SK-N-MC (cell line): Measurements from ENCODE around the gene SREBF1.

Experiments
- DNase-seq: peaks from one replicate; pipeline ENCODE4 v3.0.0-alpha.2; 2011; ENCODE audit warnings: low read depth, low spot score
- H3K27ac ChIP-seq: fragments of 200-600 bp; sonication (generic); 2 replicates; pipeline ENCODE4 v1.5.1; 2016; ENCODE audit warnings: mixed run types
- H3K36me3 ChIP-seq: fragments of 200-600 bp; sonication (generic); 2 replicates; pipeline ENCODE4 v1.6.1; 2017; ENCODE audit warnings: antibody characterized with exemption, low read length, mixed read lengths; ENCODE audit not compliant: insufficient read depth
- H3K4me3 ChIP-seq: fragments of 200-600 bp; sonication (generic); 2 replicates; pipeline ENCODE4 v1.5.1; 2016
- H3K9ac ChIP-seq: fragments of 200-600 bp; sonication (generic); 2 replicates; pipeline ENCODE4 v1.8.0; 2017; ENCODE audit warnings: mixed run types, mixed read lengths; ENCODE audit not compliant: insufficient read length
- H3K9me3 ChIP-seq: fragments of 200-600 bp; sonication (generic); 2 replicates; pipeline ENCODE4 v1.6.1; 2017; ENCODE audit warnings: low read depth, mild to moderate bottlenecking, antibody characterized with exemption, low read length, moderate library complexity, mixed read lengths
- EZH2 ChIP-seq: fragments of 200-600 bp; sonication (generic); IDR thresholded peaks from one replicate; pipeline ENCODE4 v1.6.1; 2017; ENCODE audit warnings: antibody characterized with exemption
- FOXP2 ChIP-seq: optimal IDR thresholded peaks from 2 replicates; pipeline ENCODE3; 2011; ENCODE audit warnings: mild to moderate bottlenecking, moderate library complexity; ENCODE audit not compliant: insufficient read depth; ENCODE audit errors: extremely low read length, control extremely low read depth
- POLR2AphosphoS5 ChIP-seq: IDR thresholded peaks from 2 replicates; pipeline ENCODE4 v1.6.1; 2012; ENCODE audit warnings: mild to moderate bottlenecking, low read depth, low read length, borderline replicate concordance

Gene SREBF1

DNA sequence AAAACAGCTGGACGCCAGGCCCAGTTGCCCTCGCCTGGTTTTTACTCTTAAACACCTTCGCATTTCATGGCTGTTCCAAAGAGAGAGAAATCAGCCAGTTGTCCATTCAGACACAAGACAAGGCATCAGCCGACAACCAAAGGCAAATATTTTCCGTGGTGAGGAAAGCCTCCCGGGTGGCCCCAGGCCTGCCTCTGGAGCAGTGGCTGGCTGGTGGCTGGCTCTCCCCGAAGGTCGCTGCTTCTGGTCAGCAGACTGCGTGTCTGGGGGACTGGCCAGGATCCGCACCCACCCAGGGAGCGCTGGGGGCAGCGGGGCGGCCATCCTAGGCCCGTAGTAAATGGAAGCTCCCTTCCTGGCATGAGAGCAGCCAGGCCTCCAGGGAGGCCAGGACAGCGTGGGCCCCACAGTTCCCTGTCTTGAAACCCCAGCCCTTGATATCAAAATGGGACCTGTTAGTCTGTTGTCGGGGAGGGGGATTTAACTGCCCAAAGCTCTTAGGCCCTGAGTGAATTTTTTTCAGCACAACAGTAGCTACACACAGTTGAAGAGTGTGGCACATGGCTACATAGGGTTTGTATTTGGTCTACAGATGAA, 57.7 kb downstream of the SREBF1 start:
- no peak for TF ChIP-seq FOXP2
- no peak for TF ChIP-seq EZH2
- no peak for TF ChIP-seq POLR2AphosphoS5
- no peak for DNase-seq
- no peaks in the 10 kb centered on the region for H3K36me3 ChIP-seq
- H3K4me3 ChIP-seq = no peak overlapping the region
- H3K9me3 ChIP-seq = no peaks in the 10 kb centered on the region
- H3K9ac ChIP-seq = no peak overlapping the region
- H3K27ac ChIP-seq = peak overlapping the region; percentile 57

DNA sequence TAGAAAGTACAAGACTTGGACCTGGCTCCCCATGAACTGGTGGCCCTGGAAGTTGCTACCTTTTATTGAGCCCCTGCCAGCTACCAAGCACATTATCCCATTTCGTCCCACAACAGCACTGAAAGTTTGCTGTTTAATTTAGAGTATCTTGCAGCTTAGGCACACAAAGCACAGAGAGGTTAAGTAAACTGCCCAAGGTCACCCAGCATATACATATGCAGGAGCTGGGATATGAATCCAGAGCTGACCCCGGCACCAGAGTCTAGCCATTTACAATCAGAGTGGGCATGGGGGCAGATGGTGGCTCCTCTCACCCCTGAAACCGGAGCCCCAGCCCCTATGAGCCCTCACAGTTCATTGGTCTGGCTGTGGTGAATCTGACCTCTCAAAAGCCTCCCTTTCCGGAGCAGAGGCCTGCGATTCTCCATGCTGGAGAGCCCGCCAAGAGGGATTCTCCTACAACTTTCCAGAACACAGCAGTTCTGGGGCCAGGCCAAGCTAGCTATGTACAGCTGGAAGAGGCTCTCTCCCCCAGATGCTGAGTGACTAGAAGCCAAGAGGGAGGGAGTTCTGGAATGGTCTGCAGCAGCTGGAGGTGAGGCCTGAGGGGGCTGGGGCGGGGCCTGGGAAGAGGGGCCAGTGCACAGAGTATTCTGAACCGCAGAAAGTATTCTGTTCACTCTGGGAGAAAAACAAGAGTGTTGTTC, 58.3 kb downstream of the SREBF1 start:
- peak overlapping the region; percentile 57 for H3K27ac ChIP-seq
- no peak overlapping the region for H3K9ac ChIP-seq
- no peaks in the 10 kb centered on the region for H3K9me3 ChIP-seq
- no peak overlapping the region for H3K4me3 ChIP-seq
- no peak for DNase-seq
- TF ChIP-seq POLR2AphosphoS5 (no peak), FOXP2 (no peak), EZH2 (no peak)
- H3K36me3 ChIP-seq = no peaks in the 10 kb centered on the region

DNA sequence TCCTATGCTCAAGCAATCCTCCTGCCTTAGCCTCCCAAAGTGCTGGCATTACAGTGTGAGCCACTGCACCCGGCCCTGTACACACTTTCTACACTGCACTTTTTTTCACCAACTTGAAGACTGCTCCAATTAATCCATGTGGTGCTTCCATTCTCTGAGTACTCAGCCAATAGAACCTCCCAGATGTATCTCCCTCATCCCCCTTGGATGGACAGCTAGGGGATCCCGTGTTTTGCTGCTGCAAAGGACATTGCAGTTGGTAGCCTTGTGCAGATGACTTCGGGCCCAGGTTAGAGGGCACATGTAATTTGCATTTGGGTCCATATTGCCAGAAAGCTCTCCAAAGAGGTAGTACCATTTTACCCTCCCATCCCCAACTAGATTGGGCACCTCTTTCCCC, 59.9 kb downstream of the SREBF1 start:
- H3K9me3 ChIP-seq = no peaks in the 10 kb centered on the region
- H3K4me3 ChIP-seq = no peak overlapping the region
- no peak overlapping the region for H3K9ac ChIP-seq
- no peaks in the 10 kb centered on the region for H3K36me3 ChIP-seq
- no peak overlapping the region for H3K27ac ChIP-seq
- DNase-seq = no peak
- no peak for TF ChIP-seq EZH2

DNA sequence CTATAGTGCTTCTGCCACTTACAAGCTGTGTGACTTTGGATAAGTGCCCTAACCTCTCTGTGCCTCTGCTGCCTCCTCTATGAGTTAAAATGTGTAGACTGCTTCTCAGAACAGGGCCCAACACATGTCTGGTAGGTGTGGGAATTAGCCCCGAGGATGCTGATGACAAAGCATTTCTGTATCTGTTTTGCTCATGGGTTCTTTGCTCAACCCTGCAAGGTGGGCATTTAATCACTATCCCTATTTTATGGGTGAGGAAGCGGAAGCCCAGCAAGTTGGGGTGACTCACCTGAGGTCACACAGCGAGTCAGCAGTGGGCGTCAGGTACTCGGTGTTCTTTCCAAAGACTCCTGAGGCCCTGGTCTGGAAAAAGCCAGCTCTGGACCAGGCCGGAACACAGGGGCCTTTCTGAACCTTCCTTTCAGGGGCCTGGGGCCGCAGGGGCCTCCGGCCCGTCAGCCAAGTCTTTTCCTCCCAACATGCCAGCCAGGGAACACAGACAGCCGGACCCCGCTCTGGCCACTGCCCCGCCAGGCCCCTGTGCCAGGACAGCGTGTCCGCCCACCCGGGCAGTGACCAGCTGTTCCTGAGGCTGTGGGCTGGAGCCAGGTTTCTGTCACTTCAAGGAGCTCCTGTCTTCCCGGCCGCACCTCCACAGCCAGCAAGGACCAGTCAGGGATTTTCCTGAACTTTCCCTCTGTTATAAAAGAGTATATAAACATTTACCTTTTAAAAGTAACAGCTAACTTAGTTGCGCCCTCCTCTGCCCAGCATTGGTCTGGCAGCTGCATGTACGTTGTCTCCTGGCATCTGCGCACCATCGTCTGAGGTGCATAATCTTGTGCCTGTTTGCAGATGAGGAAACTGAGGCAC, 62.5 kb downstream of the SREBF1 start:
- Histone ChIP-seq H3K27ac (no peak overlapping the region), H3K4me3 (no peak overlapping the region), H3K9ac (no peak overlapping the region), H3K36me3 (no peaks in the 10 kb centered on the region), H3K9me3 (no peaks in the 10 kb centered on the region)
- TF ChIP-seq FOXP2 (no peak), EZH2 (no peak), POLR2AphosphoS5 (no peak)
- no peak for DNase-seq

DNA sequence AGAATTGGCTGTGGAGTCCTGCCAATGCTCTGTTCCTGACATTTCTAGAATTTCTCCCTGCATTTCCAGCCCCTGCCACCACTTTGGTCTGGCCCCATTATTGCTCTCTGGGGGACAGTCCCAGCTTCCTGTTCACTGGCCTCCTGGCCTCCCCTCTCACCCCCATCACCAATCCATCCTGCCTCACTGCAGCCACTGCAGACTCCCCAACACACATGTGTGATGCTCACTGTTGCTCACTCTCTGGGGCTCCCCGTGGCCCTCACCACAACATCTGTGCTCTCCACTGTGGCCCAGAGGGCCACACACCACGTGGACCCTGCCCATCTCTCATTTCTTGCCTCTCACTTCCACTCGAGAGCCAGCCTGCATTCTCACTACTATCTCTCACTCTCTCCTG, 64.6 kb downstream of the SREBF1 start:
- no peak overlapping the region for H3K4me3 ChIP-seq
- H3K27ac ChIP-seq = no peak overlapping the region

DNA sequence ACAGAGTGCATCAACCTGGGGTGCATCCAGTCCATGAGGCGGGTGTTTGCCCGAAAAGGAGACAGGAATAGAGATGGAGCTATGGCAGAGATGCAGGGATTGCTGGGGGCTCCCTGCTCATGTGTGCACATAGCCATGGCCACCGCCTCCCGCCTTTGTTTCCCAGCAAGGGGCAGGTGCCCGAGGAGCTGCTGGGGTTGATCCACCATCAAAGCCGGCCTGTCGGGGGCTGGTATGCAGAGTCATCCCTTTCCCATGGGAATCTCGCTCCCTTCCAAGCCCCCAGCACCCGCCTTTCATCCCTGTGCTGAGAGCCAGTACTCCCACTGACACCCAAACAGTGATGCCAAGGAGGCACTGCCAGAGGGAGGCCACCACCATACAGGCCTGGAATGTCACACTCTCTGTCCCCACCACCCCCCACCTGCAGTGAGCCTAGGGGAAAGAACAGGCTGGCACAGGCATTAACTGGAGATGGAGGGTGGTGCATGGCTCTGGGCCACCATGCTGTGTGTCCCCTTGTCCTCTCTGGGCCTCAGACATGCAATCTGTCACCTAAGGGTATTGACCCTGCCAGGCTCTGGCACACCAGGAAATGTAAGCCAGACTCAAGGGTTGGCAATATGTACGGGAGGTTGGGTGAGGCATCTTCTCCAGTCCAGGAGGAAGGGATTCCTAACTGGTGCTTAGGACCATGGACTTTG, 65.1 kb downstream of the SREBF1 start:
- DNase-seq = no peak
- Histone ChIP-seq H3K4me3 (no peak overlapping the region), H3K9ac (no peak overlapping the region), H3K36me3 (no peaks in the 10 kb centered on the region), H3K9me3 (no peaks in the 10 kb centered on the region), H3K27ac (no peak overlapping the region)
- no peak for TF ChIP-seq EZH2

More for the DNA sequence above, 64.6 kb downstream of the SREBF1 start:
- Histone ChIP-seq H3K36me3 (no peaks in the 10 kb centered on the region), H3K9me3 (no peaks in the 10 kb centered on the region), H3K9ac (no peak overlapping the region)
- TF ChIP-seq POLR2AphosphoS5 = no peak
- no peak for TF ChIP-seq FOXP2
- TF ChIP-seq EZH2 = no peak
- DNase-seq = no peak

DNA sequence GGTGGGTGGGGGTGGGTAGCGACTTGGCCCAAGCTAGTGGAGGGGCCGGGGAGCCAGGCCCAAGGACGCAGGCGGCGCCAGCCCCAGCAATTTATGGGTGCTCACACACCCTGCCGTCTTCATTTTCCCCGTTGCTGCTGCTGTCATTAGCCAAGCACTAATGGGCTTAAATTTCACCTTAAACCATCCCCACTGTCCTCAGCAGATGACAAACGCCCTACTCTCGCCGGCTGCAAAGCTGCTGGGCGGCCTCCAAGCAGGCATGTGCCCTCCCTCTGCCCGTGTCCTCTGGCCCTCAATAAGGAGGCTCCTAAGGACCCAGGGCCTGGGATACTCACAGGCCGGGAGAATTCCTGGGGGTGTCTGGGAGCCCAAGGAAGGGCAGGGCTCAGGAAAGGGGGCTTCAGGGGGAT, 66.1 kb downstream of the SREBF1 start:
- H3K36me3 ChIP-seq = no peaks in the 10 kb centered on the region
- no peak overlapping the region for H3K27ac ChIP-seq
- H3K4me3 ChIP-seq = no peak overlapping the region
- DNase-seq = no peak
- no peak overlapping the region for H3K9ac ChIP-seq
- H3K9me3 ChIP-seq = no peaks in the 10 kb centered on the region
- TF ChIP-seq FOXP2 (no peak), POLR2AphosphoS5 (no peak), EZH2 (no peak)

DNA sequence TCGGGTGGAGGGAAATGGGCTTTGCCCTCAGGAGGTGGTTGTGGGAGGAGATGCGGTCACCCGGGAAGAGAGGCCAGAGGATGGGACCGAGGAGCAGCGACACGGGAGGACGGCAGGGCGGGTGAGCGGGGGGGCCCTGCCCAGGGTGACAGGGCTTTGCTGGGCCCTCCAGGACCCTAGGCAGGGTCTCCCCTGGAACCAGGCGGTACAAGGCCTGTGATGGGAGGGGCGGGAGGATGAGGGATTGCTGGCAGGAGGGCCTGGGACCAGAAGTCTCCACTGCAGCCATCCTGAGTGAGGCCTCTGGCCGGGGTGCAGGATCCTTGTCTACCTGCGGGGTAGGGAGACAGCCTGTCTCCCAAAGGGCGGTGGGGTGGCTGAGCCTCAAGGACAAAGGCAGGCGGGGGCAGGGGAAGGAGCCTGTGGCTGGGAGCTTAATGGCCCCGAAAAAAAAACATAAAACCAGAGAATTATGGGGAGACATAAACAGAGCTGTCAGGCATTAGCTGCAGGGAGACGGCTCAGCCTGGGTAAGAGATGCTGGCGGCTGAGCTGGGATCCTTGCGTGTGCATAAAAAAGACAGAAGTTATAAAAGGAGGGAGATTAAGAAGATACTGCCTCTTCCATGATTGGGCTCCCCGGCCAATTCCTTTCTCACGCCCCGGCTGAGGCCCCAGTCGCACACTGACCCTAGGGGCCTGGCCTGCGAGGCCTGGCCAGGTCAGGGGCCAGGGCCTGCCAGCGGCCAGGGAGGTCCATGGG, 66.7 kb downstream of the SREBF1 start:
- no peak overlapping the region for H3K4me3 ChIP-seq

More for the DNA sequence above, 66.7 kb downstream of the SREBF1 start:
- Histone ChIP-seq H3K9ac (no peak overlapping the region), H3K36me3 (no peaks in the 10 kb centered on the region), H3K27ac (no peak overlapping the region), H3K9me3 (no peaks in the 10 kb centered on the region)
- DNase-seq = no peak
- no peak for TF ChIP-seq EZH2
- no peak for TF ChIP-seq POLR2AphosphoS5
- no peak for TF ChIP-seq FOXP2
